Glutamatergic neuron (in vitro differentiated cells): Measurements from ENCODE around the gene KCNC1. TPM values are rescaled to one million over a fixed set of nuclear protein-coding genes. Genes with fewer than 3 reads are reported as not detected.

Experiments
- DNase-seq: peaks from one replicate; pipeline ENCODE4 v3.0.0; 2022
- H3K27ac Mint-ChIP-seq: one replicate; pipeline ENCODE4 v1.8.0; 2020; ENCODE audit warnings: mild to moderate bottlenecking, mixed read lengths, inconsistent platforms; ENCODE audit not compliant: unreplicated experiment
- H3K27me3 Mint-ChIP-seq: one replicate; pipeline ENCODE4 v1.8.0; 2020; ENCODE audit warnings: mild to moderate bottlenecking, moderate library complexity, mixed read lengths, inconsistent platforms; ENCODE audit not compliant: unreplicated experiment
- H3K36me3 Mint-ChIP-seq: one replicate; pipeline ENCODE4 v1.8.0; 2020; ENCODE audit warnings: mild to moderate bottlenecking, mixed read lengths, inconsistent platforms; ENCODE audit not compliant: unreplicated experiment
- H3K4me1 Mint-ChIP-seq: one replicate; pipeline ENCODE4 v1.8.0; 2020; ENCODE audit warnings: mild to moderate bottlenecking, low read depth, mixed read lengths, inconsistent platforms; ENCODE audit not compliant: unreplicated experiment
- H3K4me3 Mint-ChIP-seq: one replicate; pipeline ENCODE4 v1.8.0; 2020; ENCODE audit warnings: mild to moderate bottlenecking, mixed read lengths, inconsistent platforms; ENCODE audit not compliant: unreplicated experiment
- H3K9me3 Mint-ChIP-seq: one replicate; pipeline ENCODE4 v1.8.0; 2020; ENCODE audit warnings: mild to moderate bottlenecking, moderate library complexity, mixed read lengths, inconsistent platforms; ENCODE audit not compliant: unreplicated experiment
- CTCF ChIP-seq: fragments of 200-600 bp; sonication (generic); IDR thresholded peaks from one replicate; pipeline ENCODE4 v1.5.0; 2021; ENCODE audit not compliant: partially characterized antibody, unreplicated experiment
- total RNA-seq: library from RNA; stranded (reverse); fragmentation: NEBNext Ultra II Directional; extraction: Animal tissue kit (Norgen Biotek cat#: 25700); gene quantifications from one replicate; pipeline ENCODE4 v1.2.1, GENCODE V29; 2021; ENCODE audit not compliant: unreplicated experiment

Gene KCNC1
- total RNA-seq, 1 donor from 2014 or later, result 12.6 TPM

GRCh38 chr11:17799147-17799546, 64.6 kb downstream of the KCNC1 start:
- no peak for TF ChIP-seq CTCF
- H3K9me3 Mint-ChIP-seq, result peaks cover 5% of the 10 kb centered on the region
- no peaks in the 10 kb centered on the region for H3K36me3 Mint-ChIP-seq
- no peak overlapping the region for H3K4me3 Mint-ChIP-seq
- peaks cover 2% of the 10 kb centered on the region for H3K27me3 Mint-ChIP-seq
- H3K27ac Mint-ChIP-seq, result no peak overlapping the region
- no peak for DNase-seq
- peaks cover 22% of the 10 kb centered on the region for H3K4me1 Mint-ChIP-seq

GRCh38 chr11:17801166-17801565, 66.6 kb downstream of the KCNC1 start:
- no peak overlapping the region for H3K4me3 Mint-ChIP-seq
- DNase-seq, result no peak
- peak overlapping the region; percentile 34 for H3K27ac Mint-ChIP-seq
- H3K4me1 Mint-ChIP-seq, result peaks cover 22% of the 10 kb centered on the region
- peaks cover 4% of the 10 kb centered on the region for H3K9me3 Mint-ChIP-seq
- no peaks in the 10 kb centered on the region for H3K36me3 Mint-ChIP-seq
- no peak for TF ChIP-seq CTCF
- no peaks in the 10 kb centered on the region for H3K27me3 Mint-ChIP-seq

GRCh38 chr11:17802491-17802890, 67.9 kb downstream of the KCNC1 start:
- Mint-ChIP-seq H3K36me3 (no peaks in the 10 kb centered on the region), H3K27ac (peak overlapping the region; percentile 11), H3K9me3 (peaks cover 8% of the 10 kb centered on the region), H3K4me1 (peaks cover 29% of the 10 kb centered on the region), H3K27me3 (no peaks in the 10 kb centered on the region), H3K4me3 (peak overlapping the region; percentile 72)
- no peak for TF ChIP-seq CTCF
- DNase-seq, result no peak

GRCh38 chr11:17803754-17804334, 69.3 kb downstream of the KCNC1 start:
- Mint-ChIP-seq H3K27me3 (no peaks in the 10 kb centered on the region), H3K4me1 (peaks cover 29% of the 10 kb centered on the region), H3K9me3 (peaks cover 6% of the 10 kb centered on the region), H3K4me3 (no peak overlapping the region), H3K27ac (no peak overlapping the region), H3K36me3 (no peaks in the 10 kb centered on the region)
- no peak for TF ChIP-seq CTCF
- DNase-seq, result no peak

- DNase-seq, result no peak
- Mint-ChIP-seq H3K9me3 (peaks cover 6% of the 10 kb centered on the region), H3K4me3 (no peak overlapping the region), H3K27me3 (no peaks in the 10 kb centered on the region), H3K36me3 (no peaks in the 10 kb centered on the region), H3K27ac (no peak overlapping the region), H3K4me1 (peaks cover 29% of the 10 kb centered on the region)
- no peak for TF ChIP-seq CTCF
These were observed 70.5 kb downstream of the KCNC1 start for GRCh38 chr11:17805043-17805442.
